GM12878 (cell line): ENCODE data around the gene EPO. TPM values are rescaled to one million over a fixed set of nuclear protein-coding genes. Genes with fewer than 3 reads are reported as not detected.

Experiments
- ATAC-seq: fragments of 200-7000 bp; cut with Tn5 transposase; 3 replicates; pipeline ENCODE4 v1.9.1; 2020; ENCODE audit warnings: mild to moderate bottlenecking, moderate library complexity
- BruUV-seq: library from RNA; stranded (reverse); fragments of 400-500 nt; replicated peaks from 2 replicates; lab custom pipeline; 2021; lab: Mats Ljungman, UMichigan
- CTCF ChIA-PET: fragments of 300-600 bp; sonication (Branson Sonifier 250); formaldehyde crosslinking; extraction: SDS; loops from one replicate; lab custom pipeline; 2021; ENCODE audit warnings: inconsistent platforms; lab: Yijun Ruan, JAX
- POLR2A ChIA-PET: fragments of 350-600 bp; formaldehyde crosslinking; extraction: SDS; loops from one replicate; lab custom pipeline; 2021; ENCODE audit warnings: inconsistent platforms; lab: Charles Lee
- RAD21 ChIA-PET: fragments of 300-600 bp; sonication (Branson Sonifier 250); formaldehyde crosslinking; loops from one replicate; lab custom pipeline; 2023; ENCODE audit warnings: antibody characterized with exemption; ENCODE audit not compliant: unreplicated experiment; lab: Charles Lee
- SMC1A ChIA-PET: fragments of 300-600 bp; sonication (Branson Sonifier 250); formaldehyde crosslinking; loops from one replicate; lab custom pipeline; 2023; ENCODE audit not compliant: unreplicated experiment, uncharacterized antibody; lab: Charles Lee
- DNase-seq: peaks from one replicate; pipeline ENCODE4 v3.0.0-alpha.2; 2011; ENCODE audit warnings: low read depth, low spot score
- FAIRE-seq: peaks from 3 replicates; lab custom pipeline; 2011; peaks lifted over from hg19 to GRCh38; lab: Jason Lieb, UNC
- H2AFZ ChIP-seq: 2 replicates; pipeline ENCODE4 v1.6.0; 2011; ENCODE audit warnings: low read depth, low read length, control low read depth; ENCODE audit not compliant: control insufficient read depth
- H3K27ac ChIP-seq: 2 replicates; pipeline ENCODE4 v1.5.1; 2011; ENCODE audit warnings: control low read depth; ENCODE audit not compliant: control insufficient read depth, insufficient read depth
- H3K27me3 ChIP-seq, 2 experiments: replicated peaks in 1 of 2; 2 replicates each; pipeline versions ENCODE4 v1.6.0 to v1.6.1; 2011; ENCODE audit warnings: low read length in 1 of 2; ENCODE audit not compliant: control insufficient read depth in 2 of 2, insufficient read depth in 2 of 2
- H3K36me3 ChIP-seq, 2 experiments: 2 replicates each; pipeline ENCODE4 v1.5.1; 2011; ENCODE audit warnings: low read length in 1 of 2; ENCODE audit not compliant: control insufficient read depth in 2 of 2, insufficient read depth in 2 of 2
- H3K4me1 ChIP-seq: 2 replicates; pipeline ENCODE4 v1.6.1; 2011; ENCODE audit warnings: mild to moderate bottlenecking, low read length, moderate library complexity, mixed read lengths; ENCODE audit not compliant: control insufficient read depth, insufficient read depth
- H3K4me2 ChIP-seq: 2 replicates; pipeline ENCODE4 v1.6.0; 2011; ENCODE audit warnings: control low read depth; ENCODE audit not compliant: control insufficient read depth, insufficient read depth
- H3K4me3 ChIP-seq: fragments of 200-600 bp; sonication (generic); 2 replicates; pipeline ENCODE4 v1.5.1; 2016
- H3K79me2 ChIP-seq: 2 replicates; pipeline ENCODE4 v1.6.0; 2011; ENCODE audit warnings: low read length; ENCODE audit not compliant: control insufficient read depth, insufficient read depth
- H3K9ac ChIP-seq: 2 replicates; pipeline ENCODE4 v1.8.0; 2011; ENCODE audit warnings: low read length, control low read depth, mixed read lengths; ENCODE audit not compliant: control insufficient read depth, insufficient read depth
- H3K9me3 ChIP-seq: replicated peaks from 3 replicates; pipeline ENCODE4 v1.5.1; 2011; ENCODE audit warnings: mild to moderate bottlenecking, low read length; ENCODE audit not compliant: control insufficient read depth, insufficient read depth
- H4K20me1 ChIP-seq: 2 replicates; pipeline ENCODE4 v1.6.0; 2011; ENCODE audit not compliant: control insufficient read depth, insufficient read depth
- BCL11A ChIP-seq: IDR thresholded peaks from 2 replicates; pipeline ENCODE4 v1.6.1; 2011; ENCODE audit warnings: low read depth, low read length
- BCL3 ChIP-seq: IDR thresholded peaks from 2 replicates; pipeline ENCODE4 v1.6.1; 2011; ENCODE audit warnings: borderline replicate concordance, low read depth, mild to moderate bottlenecking, moderate library complexity, low read length; ENCODE audit not compliant: insufficient read depth, poor library complexity, severe bottlenecking
- CBX3 ChIP-seq: fragments of 200-600 bp; sonication (generic); IDR thresholded peaks from 2 replicates; pipeline ENCODE4 v1.6.1; 2016; ENCODE audit warnings: low read depth, borderline replicate concordance
- IRF4 ChIP-seq: IDR thresholded peaks from 2 replicates; pipeline ENCODE4 v1.6.1; 2011; ENCODE audit warnings: low read depth, low read length
- JUND ChIP-seq: IDR thresholded peaks from 2 replicates; pipeline ENCODE4 v1.6.1; 2012; ENCODE audit warnings: low read depth, mild to moderate bottlenecking, low read length, improper control_type of control experiment, moderate library complexity
- KAT2A ChIP-seq: conservative IDR thresholded peaks from 2 replicates; pipeline ENCODE4 v1.6.1; 2011; ENCODE audit warnings: low read depth, low read length; ENCODE audit not compliant: control insufficient read depth
- REST ChIP-seq: IDR thresholded peaks from 2 replicates; pipeline ENCODE4 v1.6.1; 2012; ENCODE audit warnings: mild to moderate bottlenecking, low read depth, low read length
- ZNF622 ChIP-seq: fragments of 450-650 bp; IDR thresholded peaks from 2 replicates; pipeline ENCODE4 v1.6.1; 2017; ENCODE audit warnings: mild to moderate bottlenecking, inconsistent platforms
- WGBS: methylation state at CpG from one replicate; pipeline ENCODE4 v1.1.6; 2016; ENCODE audit warnings: low lambda C conversion rate; ENCODE audit not compliant: insufficient replicate concordance, insufficient coverage; ENCODE audit errors: missing lambda C conversion rate; 5-methylcytosine and 5-hydroxymethylcytosine counted together
- in situ Hi-C: fragments of 300-500 bp; cut with MboI; formaldehyde crosslinking; loops from 9 replicates; pipeline ENCODE4 v1.14.3; 2018; ENCODE audit warnings: mixed read lengths
- intact Hi-C: fragments of 100-400 bp; cut with micrococcal nuclease; formaldehyde crosslinking; loops from one replicate; pipeline ENCODE4 v1.14.2; 2022; ENCODE audit not compliant: unreplicated experiment
- polyA plus RNA-seq, 11 experiments: library from polyadenylated mRNA; depleted of rRNA in 4 of 11; unstranded in 6 of 11; stranded (reverse) in 5 of 11; fragments of >200 nt; fragmentation: Nextera tagmentation in 4 of 11; fragmentation: Illumina TruSeq in 1 of 11; extraction: Ambion mirVana in 4 of 11; extraction: Trizol in 1 of 11; gene quantifications; 1 replicate in 1 of 11; 2 replicates in 10 of 11; pipeline versions ENCODE4 v1.2.1 to v1.2.3, GENCODE V29; 2011 to 2016; ENCODE audit warnings: inconsistent platforms in 2 of 11, missing spikeins in 2 of 11, low read depth in 1 of 11
- total RNA-seq, 4 experiments: library from RNA; depleted of rRNA in 3 of 4; stranded (reverse); fragments of >200 nt in 3 of 4; fragmentation: Illumina TruSeq in 1 of 4; extraction: Trizol in 1 of 4; gene quantifications; 2 replicates each; pipeline versions ENCODE4 v1.2.1 to v1.2.3, GENCODE V29; 2013 to 2021
- TF ChIP-seq, protein P1 (sequence below): fragments of 450-650 bp; IDR thresholded peaks from 2 replicates; pipeline ENCODE4 v1.6.1; 2017; ENCODE audit warnings: low read depth, mild to moderate bottlenecking, moderate library complexity
- TF ChIP-seq, protein P2 (sequence below): fragments of 450-650 bp; IDR thresholded peaks from 2 replicates; pipeline ENCODE4 v1.6.1; 2017; ENCODE audit warnings: mild to moderate bottlenecking, low read depth, inconsistent platforms; ENCODE audit not compliant: poor library complexity, severe bottlenecking
- TF ChIP-seq, protein P3 (sequence below): fragments of 450-650 bp; IDR thresholded peaks from 2 replicates; pipeline ENCODE4 v1.6.1; 2016; ENCODE audit warnings: mild to moderate bottlenecking, moderate library complexity, borderline replicate concordance

The EPO gene
- total and polyA plus RNA-seq, 10 of the 15 experiments (the other 5 are each of a cell fraction or from before 2014, with no cell fraction given), result 0.06 to 0.19 TPM; not detected in 8

- WGBS, result 27% methylated on average over 10 of the region's 10 CpGs
- DNase-seq (no peak), FAIRE-seq (no peak), ATAC-seq (no peak)
- Histone ChIP-seq H3K4me2 (no peak overlapping the region), H3K9ac (no peak overlapping the region), H3K36me3 (no peaks in the 10 kb centered on the region), H4K20me1 (no peaks in the 10 kb centered on the region), H3K4me1 (no peaks in the 10 kb centered on the region), H3K27ac (no peak overlapping the region)
- RAD21 ChIA-PET, result no interaction called here
- POLR2A ChIA-PET, result no interaction called here
- no TSS peak for BruUV-seq
- intact Hi-C loops, result no loop called here
- TF ChIP-seq, protein P1, sequence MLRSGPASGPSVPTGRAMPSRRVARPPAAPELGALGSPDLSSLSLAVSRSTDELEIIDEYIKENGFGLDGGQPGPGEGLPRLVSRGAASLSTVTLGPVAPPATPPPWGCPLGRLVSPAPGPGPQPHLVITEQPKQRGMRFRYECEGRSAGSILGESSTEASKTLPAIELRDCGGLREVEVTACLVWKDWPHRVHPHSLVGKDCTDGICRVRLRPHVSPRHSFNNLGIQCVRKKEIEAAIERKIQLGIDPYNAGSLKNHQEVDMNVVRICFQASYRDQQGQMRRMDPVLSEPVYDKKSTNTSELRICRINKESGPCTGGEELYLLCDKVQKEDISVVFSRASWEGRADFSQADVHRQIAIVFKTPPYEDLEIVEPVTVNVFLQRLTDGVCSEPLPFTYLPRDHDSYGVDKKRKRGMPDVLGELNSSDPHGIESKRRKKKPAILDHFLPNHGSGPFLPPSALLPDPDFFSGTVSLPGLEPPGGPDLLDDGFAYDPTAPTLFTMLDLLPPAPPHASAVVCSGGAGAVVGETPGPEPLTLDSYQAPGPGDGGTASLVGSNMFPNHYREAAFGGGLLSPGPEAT, result no peak
- TF ChIP-seq, protein P2, sequence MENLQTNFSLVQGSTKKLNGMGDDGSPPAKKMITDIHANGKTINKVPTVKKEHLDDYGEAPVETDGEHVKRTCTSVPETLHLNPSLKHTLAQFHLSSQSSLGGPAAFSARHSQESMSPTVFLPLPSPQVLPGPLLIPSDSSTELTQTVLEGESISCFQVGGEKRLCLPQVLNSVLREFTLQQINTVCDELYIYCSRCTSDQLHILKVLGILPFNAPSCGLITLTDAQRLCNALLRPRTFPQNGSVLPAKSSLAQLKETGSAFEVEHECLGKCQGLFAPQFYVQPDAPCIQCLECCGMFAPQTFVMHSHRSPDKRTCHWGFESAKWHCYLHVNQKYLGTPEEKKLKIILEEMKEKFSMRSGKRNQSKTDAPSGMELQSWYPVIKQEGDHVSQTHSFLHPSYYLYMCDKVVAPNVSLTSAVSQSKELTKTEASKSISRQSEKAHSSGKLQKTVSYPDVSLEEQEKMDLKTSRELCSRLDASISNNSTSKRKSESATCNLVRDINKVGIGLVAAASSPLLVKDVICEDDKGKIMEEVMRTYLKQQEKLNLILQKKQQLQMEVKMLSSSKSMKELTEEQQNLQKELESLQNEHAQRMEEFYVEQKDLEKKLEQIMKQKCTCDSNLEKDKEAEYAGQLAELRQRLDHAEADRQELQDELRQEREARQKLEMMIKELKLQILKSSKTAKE, result no peak
- TF ChIP-seq, protein P3, sequence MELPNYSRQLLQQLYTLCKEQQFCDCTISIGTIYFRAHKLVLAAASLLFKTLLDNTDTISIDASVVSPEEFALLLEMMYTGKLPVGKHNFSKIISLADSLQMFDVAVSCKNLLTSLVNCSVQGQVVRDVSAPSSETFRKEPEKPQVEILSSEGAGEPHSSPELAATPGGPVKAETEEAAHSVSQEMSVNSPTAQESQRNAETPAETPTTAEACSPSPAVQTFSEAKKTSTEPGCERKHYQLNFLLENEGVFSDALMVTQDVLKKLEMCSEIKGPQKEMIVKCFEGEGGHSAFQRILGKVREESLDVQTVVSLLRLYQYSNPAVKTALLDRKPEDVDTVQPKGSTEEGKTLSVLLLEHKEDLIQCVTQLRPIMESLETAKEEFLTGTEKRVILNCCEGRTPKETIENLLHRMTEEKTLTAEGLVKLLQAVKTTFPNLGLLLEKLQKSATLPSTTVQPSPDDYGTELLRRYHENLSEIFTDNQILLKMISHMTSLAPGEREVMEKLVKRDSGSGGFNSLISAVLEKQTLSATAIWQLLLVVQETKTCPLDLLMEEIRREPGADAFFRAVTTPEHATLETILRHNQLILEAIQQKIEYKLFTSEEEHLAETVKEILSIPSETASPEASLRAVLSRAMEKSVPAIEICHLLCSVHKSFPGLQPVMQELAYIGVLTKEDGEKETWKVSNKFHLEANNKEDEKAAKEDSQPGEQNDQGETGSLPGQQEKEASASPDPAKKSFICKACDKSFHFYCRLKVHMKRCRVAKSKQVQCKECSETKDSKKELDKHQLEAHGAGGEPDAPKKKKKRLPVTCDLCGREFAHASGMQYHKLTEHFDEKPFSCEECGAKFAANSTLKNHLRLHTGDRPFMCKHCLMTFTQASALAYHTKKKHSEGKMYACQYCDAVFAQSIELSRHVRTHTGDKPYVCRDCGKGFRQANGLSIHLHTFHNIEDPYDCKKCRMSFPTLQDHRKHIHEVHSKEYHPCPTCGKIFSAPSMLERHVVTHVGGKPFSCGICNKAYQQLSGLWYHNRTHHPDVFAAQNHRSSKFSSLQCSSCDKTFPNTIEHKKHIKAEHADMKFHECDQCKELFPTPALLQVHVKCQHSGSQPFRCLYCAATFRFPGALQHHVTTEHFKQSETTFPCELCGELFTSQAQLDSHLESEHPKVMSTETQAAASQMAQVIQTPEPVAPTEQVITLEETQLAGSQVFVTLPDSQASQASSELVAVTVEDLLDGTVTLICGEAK, result no peak
- TF ChIP-seq REST, result no peak
- no peak for TF ChIP-seq KAT2A
- TF ChIP-seq BCL3, result no peak
- no peak for TF ChIP-seq CBX3
- TF ChIP-seq BCL11A, result no peak
- no peak for TF ChIP-seq ZNF622
- TF ChIP-seq IRF4, result no peak
- no peak for TF ChIP-seq JUND
- TF ChIP-seq, all 136 proteins: peak for 0
- Histone ChIP-seq H3K79me2 (no peaks in the 10 kb centered on the region), H3K4me3 (no peak overlapping the region), H2AFZ (no peak overlapping the region), H3K9me3 (no peaks in the 10 kb centered on the region), H3K27me3 (peaks cover 0 to 1% of the 10 kb centered on the region in 2 experiments; a peak in 1 of 4 replicates)
- SMC1A ChIA-PET, result no interaction called here
- in situ Hi-C loops, result no loop called here
- CTCF ChIA-PET, result no interaction called here
These were observed 44.6 kb downstream of the EPO start for GRCh38 chr7:100764841-100765240.
